Testis (tissue), 3 donors: ENCODE data around the gene SLC9A2. TPM values are rescaled to one million over a fixed set of nuclear protein-coding genes. Genes with fewer than 3 reads are reported as not detected.

Source experiments
- DNase-seq: peaks from one replicate; pipeline ENCODE4 v3.0.0-alpha.2; 2019
- H3K27ac ChIP-seq, 2 donors: fragments of 200-600 bp; sonication (generic); one replicate each; pipeline ENCODE4 v1.5.1; 2019
- H3K27me3 ChIP-seq: fragments of 200-600 bp; sonication (generic); one replicate; pipeline ENCODE4 v1.5.1; 2019
- H3K36me3 ChIP-seq: fragments of 200-600 bp; sonication (generic); one replicate; pipeline ENCODE4 v1.5.1; 2017; ENCODE audit warnings: low read depth; ENCODE audit errors: missing control alignments
- H3K4me1 ChIP-seq: fragments of 200-600 bp; sonication (generic); one replicate; pipeline ENCODE4 v1.5.1; 2019
- H3K4me3 ChIP-seq, 2 donors: fragments of 200-600 bp; sonication (generic); one replicate each; pipeline ENCODE4 v1.5.1; 2017 to 2019
- H3K9me3 ChIP-seq: fragments of 200-600 bp; sonication (generic); one replicate; pipeline ENCODE4 v1.5.1; 2017
- POLR2A ChIP-seq: fragments of 450-650 bp; IDR thresholded peaks from one replicate; pipeline ENCODE4 v1.6.1; 2017; ENCODE audit warnings: antibody characterized with exemption, mild to moderate bottlenecking, moderate library complexity
- WGBS, 2 donors: methylation state at CpG; one replicate each; pipeline ENCODE4 v1.1.5; 2018; 5-methylcytosine and 5-hydroxymethylcytosine counted together
- intact Hi-C: fragments of 100-400 bp; cut with DNase I; formaldehyde crosslinking; loops from one replicate; pipeline ENCODE4 v1.15.1; 2023; ENCODE audit warnings: low total_unique reads
- polyA plus RNA-seq: library from polyadenylated mRNA; stranded (reverse); fragments of 350-450 nt; fragmentation: Illumina TruSeq; extraction: RNeasy Lipid Tissue Mini Kit (QIAGEN cat#74804); gene quantifications from one replicate; pipeline ENCODE4 v1.2.3, GENCODE V29; 2014; ENCODE audit warnings: low read depth, low replicate concordance; ENCODE audit not compliant: insufficient read depth
- total RNA-seq, 2 donors: library from RNA; depleted of rRNA; stranded (reverse); fragments of >200 nt; gene quantifications; one replicate each; pipeline ENCODE4 v1.2.3, GENCODE V29; 2016
- TF ChIP-seq, protein P1 (sequence below), 3 experiments: fragments of 450-650 bp in 2 of 3; fragments of 200-600 bp in 1 of 3; sonication (generic) in 1 of 3; IDR thresholded peaks; one replicate each; pipeline ENCODE4 v1.5.1; 2016 to 2019; ENCODE audit warnings: antibody characterized with exemption in 3 of 3, mild to moderate bottlenecking in 2 of 3, moderate library complexity in 1 of 3

Gene SLC9A2
- total and polyA plus RNA-seq, 3 donors from 2014 or later, result 8.4 to 16.3 (median 9.4) TPM

DNA sequence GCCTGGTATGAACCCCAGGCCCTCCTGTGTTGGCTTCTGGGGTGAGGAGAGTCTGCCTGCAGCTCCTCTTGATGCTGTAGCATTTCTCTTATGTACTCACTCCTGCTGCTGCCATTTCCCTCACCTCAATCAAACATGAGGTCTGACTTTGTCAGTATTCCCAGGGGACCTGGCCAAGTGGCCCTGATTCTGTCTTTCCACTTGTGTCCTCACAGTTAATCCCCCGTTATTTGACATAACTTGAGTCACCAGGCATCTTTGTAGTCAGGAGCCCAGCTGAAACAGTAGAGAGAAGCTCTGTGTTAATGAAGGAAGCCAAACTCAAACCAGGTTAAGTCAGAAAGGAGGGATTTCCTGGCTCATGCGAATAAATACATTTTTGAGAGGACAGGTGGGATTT lies 55.0 kb downstream of the SLC9A2 start:
- TF ChIP-seq, protein P1, sequence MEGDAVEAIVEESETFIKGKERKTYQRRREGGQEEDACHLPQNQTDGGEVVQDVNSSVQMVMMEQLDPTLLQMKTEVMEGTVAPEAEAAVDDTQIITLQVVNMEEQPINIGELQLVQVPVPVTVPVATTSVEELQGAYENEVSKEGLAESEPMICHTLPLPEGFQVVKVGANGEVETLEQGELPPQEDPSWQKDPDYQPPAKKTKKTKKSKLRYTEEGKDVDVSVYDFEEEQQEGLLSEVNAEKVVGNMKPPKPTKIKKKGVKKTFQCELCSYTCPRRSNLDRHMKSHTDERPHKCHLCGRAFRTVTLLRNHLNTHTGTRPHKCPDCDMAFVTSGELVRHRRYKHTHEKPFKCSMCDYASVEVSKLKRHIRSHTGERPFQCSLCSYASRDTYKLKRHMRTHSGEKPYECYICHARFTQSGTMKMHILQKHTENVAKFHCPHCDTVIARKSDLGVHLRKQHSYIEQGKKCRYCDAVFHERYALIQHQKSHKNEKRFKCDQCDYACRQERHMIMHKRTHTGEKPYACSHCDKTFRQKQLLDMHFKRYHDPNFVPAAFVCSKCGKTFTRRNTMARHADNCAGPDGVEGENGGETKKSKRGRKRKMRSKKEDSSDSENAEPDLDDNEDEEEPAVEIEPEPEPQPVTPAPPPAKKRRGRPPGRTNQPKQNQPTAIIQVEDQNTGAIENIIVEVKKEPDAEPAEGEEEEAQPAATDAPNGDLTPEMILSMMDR (IDR thresholded peaks at IDR 0.05), result no peak
- TF ChIP-seq POLR2A, result no peak
- WGBS, 2 donors, result 88 to 89% methylated on average over 2 of the region's 2 CpGs
- H3K4me1 ChIP-seq, result no peaks in the 10 kb centered on the region
- intact Hi-C loops, result no loop called here
- no peak overlapping the region for H3K27ac ChIP-seq
- H3K4me3 ChIP-seq, result no peak overlapping the region
- DNase-seq, result no peak
- H3K27me3 ChIP-seq, result no peaks in the 10 kb centered on the region
- no peaks in the 10 kb centered on the region for H3K9me3 ChIP-seq
- H3K36me3 ChIP-seq, result no peaks in the 10 kb centered on the region

DNA sequence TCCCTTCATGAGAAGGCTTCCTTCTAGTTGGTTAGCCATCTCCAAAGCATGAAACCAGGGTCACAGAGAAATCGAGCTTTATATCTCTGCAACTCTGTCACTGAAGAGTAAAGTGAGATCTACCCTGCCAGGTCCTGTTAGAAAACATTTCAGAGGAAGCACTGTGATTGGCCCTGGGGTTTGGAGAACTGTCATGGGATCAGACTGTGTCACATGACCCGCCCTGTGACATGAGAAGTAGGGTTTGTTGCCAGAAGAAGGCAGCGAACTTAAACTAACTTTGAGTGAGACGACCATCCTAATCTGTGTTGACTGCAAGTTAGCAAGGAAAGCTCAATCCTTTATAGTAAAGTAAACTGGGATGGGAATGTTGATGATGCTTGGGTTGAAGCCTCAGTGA lies 55.5 kb downstream of the SLC9A2 start:
- H3K9me3 ChIP-seq, result no peaks in the 10 kb centered on the region
- no peaks in the 10 kb centered on the region for H3K36me3 ChIP-seq
- no peak for DNase-seq
- TF ChIP-seq, protein P1 (IDR thresholded peaks at IDR 0.05), result no peak
- TF ChIP-seq POLR2A, result no peak
- WGBS, 2 donors, result 81 to 92% methylated on average over 4 of the region's 4 CpGs
- H3K4me1 ChIP-seq, result no peaks in the 10 kb centered on the region
- H3K27me3 ChIP-seq, result no peaks in the 10 kb centered on the region
- H3K4me3 ChIP-seq, result no peak overlapping the region
- H3K27ac ChIP-seq, result no peak overlapping the region
- intact Hi-C loops, result no loop called here

DNA sequence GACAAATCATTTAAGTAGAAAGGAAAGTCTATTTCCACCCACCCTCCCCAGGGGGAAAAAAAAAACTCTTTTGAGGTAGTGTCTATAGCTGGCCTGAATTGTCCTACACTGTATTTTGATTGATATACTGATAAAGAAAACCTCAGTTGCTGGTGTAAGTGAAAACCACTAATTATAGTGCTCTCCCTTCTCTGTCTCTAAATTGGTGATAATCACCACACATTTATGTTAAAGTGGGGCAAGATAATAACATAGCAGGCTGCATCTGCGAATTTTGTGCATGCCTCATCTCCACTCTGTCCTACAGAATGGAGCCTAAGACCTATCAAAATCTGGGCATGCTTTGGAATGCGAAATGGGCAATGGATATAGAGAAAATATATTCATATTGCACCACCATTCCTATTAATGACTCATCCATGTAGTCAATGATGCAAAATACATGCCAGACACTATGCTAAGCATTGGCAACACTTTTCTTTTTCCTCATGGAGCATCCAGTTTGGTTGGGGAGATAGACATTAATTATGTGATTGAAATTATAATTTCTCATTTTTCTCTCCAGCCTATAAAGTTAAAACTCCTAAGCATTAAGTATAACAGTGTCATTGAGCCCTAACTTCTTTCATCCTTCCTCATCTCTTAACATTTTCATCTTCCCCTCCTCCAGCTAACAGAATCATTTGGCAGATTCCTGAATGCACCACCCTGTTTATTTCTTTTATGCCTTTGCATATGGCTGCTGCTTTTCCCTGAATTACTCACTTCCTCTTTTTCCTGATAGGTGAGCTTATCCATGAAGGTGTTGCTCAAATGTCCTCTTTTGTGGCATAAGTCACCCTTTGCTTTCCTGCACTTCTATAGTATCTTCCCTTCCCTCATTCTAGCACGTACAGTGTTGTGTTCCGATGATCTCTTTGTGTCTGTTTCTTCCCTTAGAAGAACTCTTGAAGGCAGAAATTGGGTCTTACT lies 58.2 kb downstream of the SLC9A2 start:
- WGBS, 2 donors, result 72 to 82% methylated on average over 4 of the region's 4 CpGs
- no peak for DNase-seq

DNA sequence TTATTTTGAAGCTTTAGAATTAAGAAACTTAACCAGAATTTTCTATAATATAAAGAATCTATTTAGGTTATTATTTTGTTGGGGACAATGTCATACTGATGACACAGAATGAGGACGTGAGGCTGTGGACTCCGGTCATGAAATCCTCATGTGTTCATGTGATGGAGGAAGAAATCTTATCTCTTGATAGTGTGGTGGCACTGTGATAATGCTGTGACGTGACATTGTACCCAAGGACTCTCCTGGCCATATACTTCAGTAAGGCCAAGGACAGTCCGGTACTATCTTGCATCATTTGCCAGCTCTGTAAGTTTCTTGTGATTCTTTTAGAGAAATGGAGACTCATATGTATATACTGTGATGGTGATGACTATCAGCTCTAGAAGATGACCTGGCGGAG lies 59.1 kb downstream of the SLC9A2 start:
- Histone ChIP-seq H3K4me1 (no peaks in the 10 kb centered on the region), H3K27me3 (no peaks in the 10 kb centered on the region), H3K27ac (no peak overlapping the region), H3K9me3 (no peaks in the 10 kb centered on the region), H3K4me3 (no peak overlapping the region), H3K36me3 (no peaks in the 10 kb centered on the region)
- intact Hi-C loops, result no loop called here
- TF ChIP-seq, protein P1 (IDR thresholded peaks at IDR 0.05), result no peak
- no peak for TF ChIP-seq POLR2A
- WGBS, 2 donors, result 80 to 91% methylated on average over 5 of the region's 5 CpGs
- no peak for DNase-seq

More for the DNA sequence above, 58.2 kb downstream of the SLC9A2 start:
- Histone ChIP-seq H3K27me3 (no peaks in the 10 kb centered on the region), H3K4me1 (no peaks in the 10 kb centered on the region), H3K36me3 (no peaks in the 10 kb centered on the region), H3K9me3 (no peaks in the 10 kb centered on the region), H3K27ac (no peak overlapping the region), H3K4me3 (no peak overlapping the region)
- no peak for TF ChIP-seq POLR2A
- TF ChIP-seq, protein P1 (IDR thresholded peaks at IDR 0.05), result no peak
- intact Hi-C loops, result no loop called here
